SKM-1 (cell line): ENCODE measurements around the gene ACVR1C.

Source experiments
- DNase-seq: peaks from one replicate; lab custom pipeline; 2025; ENCODE audit not compliant: unreplicated experiment; lab: John Stamatoyannopoulos, UW

ACVR1C gene

GRCh38 chr2:157500334-157500733 lies 128.3 kb downstream of the ACVR1C start:
- no peak for DNase-seq

GRCh38 chr2:157498483-157498882 lies 130.2 kb downstream of the ACVR1C start:
- DNase-seq: no peak

GRCh38 chr2:157497638-157498314 lies 130.9 kb downstream of the ACVR1C start:
- DNase-seq: peak; percentile 71

- peak; percentile 39 for DNase-seq
These were observed 136.4 kb downstream of the ACVR1C start for GRCh38 chr2:157492189-157492773.

- DNase-seq: no peak
These were observed 138.7 kb downstream of the ACVR1C start for GRCh38 chr2:157489983-157490382.

- DNase-seq: no peak
These were observed 139.8 kb downstream of the ACVR1C start for GRCh38 chr2:157488877-157489276.

- no peak for DNase-seq
These were observed 140.9 kb downstream of the ACVR1C start for GRCh38 chr2:157487747-157488146.

- no peak for DNase-seq
These were observed 141.4 kb downstream of the ACVR1C start for GRCh38 chr2:157487271-157487610.

- DNase-seq: no peak
These were observed 141.9 kb downstream of the ACVR1C start for GRCh38 chr2:157486596-157487270.

- DNase-seq: no peak
These were observed 148.3 kb downstream of the ACVR1C start for GRCh38 chr2:157480182-157480961.

GRCh38 chr2:157479081-157480027 lies 149.3 kb downstream of the ACVR1C start:
- no peak for DNase-seq

GRCh38 chr2:157477919-157478318 lies 150.7 kb downstream of the ACVR1C start:
- no peak for DNase-seq

- no peak for DNase-seq
These were observed 151.5 kb downstream of the ACVR1C start for GRCh38 chr2:157476953-157477709.
